Measurements from ENCODE around the gene RPS27. TPM values are rescaled to one million over a fixed set of nuclear protein-coding genes. Genes with fewer than 3 reads are reported as not detected.
A peak's percentile ranks its signal among the peaks of the same experiment; 100 is the strongest.

Gene RPS27
- total RNA-seq, 1 donor from 2014 or later = 707 TPM

- H3K36me3 ChIP-seq = peaks cover 4 to 15% of the 10 kb centered on the region in 2 donors
- no peaks in the 10 kb centered on the region for H3K27me3 ChIP-seq
- TF ChIP-seq CTCF (IDR thresholded peaks at IDR 0.05) = no peak
- H3K9me3 ChIP-seq = no peaks in the 10 kb centered on the region
- no peak for DNase-seq (ENCODE audit: low spot score in 2 of 2)
- peak overlapping the region; percentile 71 to 72 for H3K4me3 ChIP-seq
- H3K27ac ChIP-seq = peak overlapping the region; percentile 88 to 90
- peaks cover 0 to 17% of the 10 kb centered on the region in 2 donors for H3K4me1 ChIP-seq
- intact Hi-C loops (cut with DNase I) = no loop called here
Observed at GRCh38 chr1:153984123-153984894, 6.3 kb upstream of the RPS27 start.

GRCh38 chr1:153985341-153985912 lies 5.1 kb upstream of the RPS27 start:
- Histone ChIP-seq H3K4me1 (peaks cover 0 to 21% of the 10 kb centered on the region in 2 donors), H3K9me3 (no peaks in the 10 kb centered on the region), H3K27me3 (no peaks in the 10 kb centered on the region), H3K27ac (peak overlapping the region; percentile 88 to 90), H3K36me3 (peaks cover 4 to 15% of the 10 kb centered on the region in 2 donors), H3K4me3 (peak overlapping the region; percentile 71 to 72)
- TF ChIP-seq CTCF (IDR thresholded peaks at IDR 0.05) = no peak
- intact Hi-C loops (cut with DNase I) = loop anchor here (5.0 kb wide), 2 partner anchors 308 to 1152 kb away; partner anchors contain the start of genes NPR1 and SLC50A1
- peak in 1 of 2 donors; percentile 83 for DNase-seq (ENCODE audit: low spot score in 2 of 2)

GRCh38 chr1:153985941-153986761 lies 4.4 kb upstream of the RPS27 start, which contains the start of gene RAB13:
TSS of gene RAB13 (minus strand) at chr1:153986339. CDS start at chr1:153986236, 103 bp downstream.
- H3K27me3 ChIP-seq = no peaks in the 10 kb centered on the region
- H3K4me1 ChIP-seq = peaks cover 0 to 21% of the 10 kb centered on the region in 2 donors
- peak within 1 kb of the TSS; percentile 88 to 90 for H3K27ac ChIP-seq
- H3K36me3 ChIP-seq = peaks cover 4 to 11% of the 10 kb centered on the region in 2 donors
- peak within 1 kb of the TSS; percentile 71 to 72 for H3K4me3 ChIP-seq
- H3K9me3 ChIP-seq = no peaks in the 10 kb centered on the region
- DNase-seq (ENCODE audit: low spot score in 2 of 2) = peak; percentile 58 to 93
- intact Hi-C loops (cut with DNase I) = loop anchor here (1.0 to 5.0 kb wide), 10 partner anchors 19 to 1151 kb away; partner anchors contain the start of genes CREB3L4, CRTC2, DENND4B and GATAD2B
- TF ChIP-seq CTCF (IDR thresholded peaks at IDR 0.05) = no peak

- Histone ChIP-seq H3K4me3 (no peak overlapping the region), H3K27me3 (no peaks in the 10 kb centered on the region), H3K36me3 (peaks cover 6 to 9% of the 10 kb centered on the region in 2 donors), H3K9me3 (no peaks in the 10 kb centered on the region), H3K4me1 (peaks cover 2 to 31% of the 10 kb centered on the region in 2 donors), H3K27ac (peak overlapping the region in 1 of 2 donors; percentile 90)
- intact Hi-C loops (cut with DNase I) = loop anchor here (2.0 to 5.0 kb wide), 6 partner anchors 65 to 1150 kb away; partner anchors contain the start of genes GATAD2B, NPR1 and SLC50A1
- TF ChIP-seq CTCF (IDR thresholded peaks at IDR 0.05) = no peak
- DNase-seq (ENCODE audit: low spot score in 2 of 2) = no peak
Observed at GRCh38 chr1:153987621-153988020, 2.9 kb upstream of the RPS27 start.

- no peak for DNase-seq (ENCODE audit: low spot score in 2 of 2)
- peaks cover 29 to 41% of the 10 kb centered on the region in 2 donors for H3K36me3 ChIP-seq
- H3K9me3 ChIP-seq = no peaks in the 10 kb centered on the region
- intact Hi-C loops (cut with DNase I) = loop anchor here (2.0 kb wide), 2 partner anchors 192 to 282 kb away; partner anchors contain the start of gene HAX1
- H3K27ac ChIP-seq = peak overlapping the region; percentile 86 to 88
- peak overlapping the region; percentile 64 to 73 for H3K4me3 ChIP-seq
- H3K27me3 ChIP-seq = no peaks in the 10 kb centered on the region
- no peak for TF ChIP-seq CTCF (IDR thresholded peaks at IDR 0.05)
- H3K4me1 ChIP-seq = peaks cover 7 to 28% of the 10 kb centered on the region in 2 donors
Observed at GRCh38 chr1:153991151-153991630, 629 bp downstream of the RPS27 start.
